Uterus (tissue), 2 donors: ENCODE results near the gene SCAP.

Source experiments
- POLR2A ChIP-seq, 2 donors: fragments of 450-650 bp; IDR thresholded peaks; one replicate each; pipeline ENCODE4 v1.6.1; 2016; ENCODE audit warnings: antibody characterized with exemption in 2 of 2, mild to moderate bottlenecking in 1 of 2, moderate library complexity in 1 of 2
- TF ChIP-seq, protein P1 (sequence below), 4 experiments: fragments of 200-600 bp in 2 of 4; fragments of 450-650 bp in 2 of 4; sonication (generic) in 2 of 4; IDR thresholded peaks; one replicate each; pipeline ENCODE4 v1.5.1; 2016 to 2019; ENCODE audit warnings: antibody characterized with exemption in 4 of 4, mild to moderate bottlenecking in 2 of 4, moderate library complexity in 1 of 4

DNA sequence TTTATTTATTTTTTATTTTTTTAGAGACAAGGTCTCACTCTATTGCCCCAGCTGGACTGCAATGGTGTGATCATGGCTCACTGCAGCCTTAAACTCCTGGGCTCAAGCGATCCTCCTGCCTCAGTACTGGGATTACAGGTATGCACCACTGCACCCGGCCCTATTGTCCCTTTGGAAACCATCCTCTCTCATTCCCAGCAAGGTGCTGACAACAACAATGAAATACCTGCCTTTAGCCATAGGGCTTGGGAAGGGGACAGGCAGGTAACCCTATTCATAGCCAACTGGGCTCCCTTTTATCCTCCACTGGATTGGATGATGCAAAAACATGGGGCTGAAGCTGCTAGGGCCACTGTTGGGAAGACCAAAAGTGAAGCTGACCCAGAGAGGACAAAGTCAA, 43.1 kb downstream of the SCAP start:
- TF ChIP-seq, protein P1, sequence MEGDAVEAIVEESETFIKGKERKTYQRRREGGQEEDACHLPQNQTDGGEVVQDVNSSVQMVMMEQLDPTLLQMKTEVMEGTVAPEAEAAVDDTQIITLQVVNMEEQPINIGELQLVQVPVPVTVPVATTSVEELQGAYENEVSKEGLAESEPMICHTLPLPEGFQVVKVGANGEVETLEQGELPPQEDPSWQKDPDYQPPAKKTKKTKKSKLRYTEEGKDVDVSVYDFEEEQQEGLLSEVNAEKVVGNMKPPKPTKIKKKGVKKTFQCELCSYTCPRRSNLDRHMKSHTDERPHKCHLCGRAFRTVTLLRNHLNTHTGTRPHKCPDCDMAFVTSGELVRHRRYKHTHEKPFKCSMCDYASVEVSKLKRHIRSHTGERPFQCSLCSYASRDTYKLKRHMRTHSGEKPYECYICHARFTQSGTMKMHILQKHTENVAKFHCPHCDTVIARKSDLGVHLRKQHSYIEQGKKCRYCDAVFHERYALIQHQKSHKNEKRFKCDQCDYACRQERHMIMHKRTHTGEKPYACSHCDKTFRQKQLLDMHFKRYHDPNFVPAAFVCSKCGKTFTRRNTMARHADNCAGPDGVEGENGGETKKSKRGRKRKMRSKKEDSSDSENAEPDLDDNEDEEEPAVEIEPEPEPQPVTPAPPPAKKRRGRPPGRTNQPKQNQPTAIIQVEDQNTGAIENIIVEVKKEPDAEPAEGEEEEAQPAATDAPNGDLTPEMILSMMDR (IDR thresholded peaks at IDR 0.05) = no peak
- TF ChIP-seq POLR2A (IDR thresholded peaks at IDR 0.05) = no peak
